Thyroid gland (tissue), 4 donors: Measurements from ENCODE around the gene TBC1D24. TPM values are rescaled to one million over a fixed set of nuclear protein-coding genes. Genes with fewer than 3 reads are reported as not detected.

Source experiments
- DNase-seq, 2 donors: peaks; one replicate each; pipeline ENCODE4 v3.0.0-alpha.2; 2019
- H3K27ac ChIP-seq, 3 donors: fragments of 200-600 bp; sonication (generic); 1 replicate in 2 of 3; 2 replicates in 1 of 3; pipeline ENCODE4 v1.5.1; 2016 to 2019; ENCODE audit warnings: mild to moderate bottlenecking in 1 of 3, moderate library complexity in 1 of 3
- H3K27me3 ChIP-seq: fragments of 200-600 bp; sonication (generic); one replicate; pipeline ENCODE4 v1.5.1; 2019
- H3K36me3 ChIP-seq, 2 donors: fragments of 200-600 bp; sonication (generic); one replicate each; pipeline ENCODE4 v1.5.1; 2016 to 2019
- H3K4me1 ChIP-seq, 2 donors: fragments of 200-600 bp; sonication (generic); one replicate each; pipeline ENCODE4 v1.5.1; 2017 to 2019
- H3K4me3 ChIP-seq, 3 donors: fragments of 200-600 bp; sonication (generic); replicated peaks in 1 of 3; 1 replicate in 2 of 3; 2 replicates in 1 of 3; pipeline ENCODE4 v1.5.1; 2016; ENCODE audit warnings: mild to moderate bottlenecking in 1 of 3
- H3K9me3 ChIP-seq: fragments of 200-600 bp; sonication (generic); one replicate; pipeline ENCODE4 v1.5.1; 2017
- CTCF ChIP-seq, 6 experiments: fragments of 200-600 bp in 3 of 6; fragments of 450-650 bp in 3 of 6; sonication (generic) in 3 of 6; IDR thresholded peaks; one replicate each; pipeline ENCODE4 v1.5.1; 2016 to 2019; ENCODE audit warnings: antibody characterized with exemption in 6 of 6, mild to moderate bottlenecking in 2 of 6, inconsistent platforms in 1 of 6, moderate library complexity in 1 of 6
- POLR2A ChIP-seq, 2 donors: fragments of 450-650 bp; IDR thresholded peaks; one replicate each; pipeline ENCODE4 v1.6.1; 2017; ENCODE audit warnings: antibody characterized with exemption in 2 of 2, mild to moderate bottlenecking in 2 of 2, moderate library complexity in 1 of 2
- WGBS, 2 donors: methylation state at CpG; one replicate each; pipeline ENCODE4 v1.1.5; 2017; 5-methylcytosine and 5-hydroxymethylcytosine counted together
- intact Hi-C: fragments of 100-400 bp; cut with DNase I; formaldehyde crosslinking; loops from one replicate; pipeline ENCODE4 v1.15.1; 2023
- total RNA-seq, 4 donors: library from RNA; depleted of rRNA; stranded (reverse); fragments of >200 nt; gene quantifications; one replicate each; pipeline ENCODE4 v1.2.3, GENCODE V29; 2016

TBC1D24 gene
- total RNA-seq, 4 donors from 2014 or later: 15.9 to 32.3 (median 21.8) TPM

DNA sequence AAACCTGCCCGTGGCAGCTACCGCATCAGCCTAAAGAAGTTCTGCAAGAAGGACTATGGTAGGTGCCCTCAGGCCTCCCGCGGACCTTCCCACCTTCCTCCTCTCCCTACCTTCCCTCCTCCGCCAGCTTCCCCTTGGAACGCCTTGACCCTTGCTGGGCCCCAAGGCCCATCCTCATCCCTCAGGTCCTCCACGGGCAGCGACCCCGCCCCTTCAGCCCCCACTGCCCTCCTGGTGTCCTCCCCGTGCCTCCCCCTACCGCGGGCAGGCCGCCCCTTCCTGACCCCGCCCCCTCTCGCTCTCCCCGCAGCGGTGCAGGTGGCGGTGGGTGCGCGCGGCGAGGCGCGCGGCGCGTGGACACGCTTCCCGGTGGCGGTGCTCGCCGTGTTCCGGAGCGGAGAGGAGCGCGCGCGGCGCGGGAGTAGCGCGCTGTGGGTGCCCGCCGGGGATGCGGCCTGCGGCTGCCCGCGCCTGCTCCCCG lies 1.4 kb upstream of the TBC1D24 start:
- Histone ChIP-seq H3K27ac (no peak overlapping the region), H3K4me3 (no peak overlapping the region), H3K36me3 (no peaks in the 10 kb centered on the region), H3K4me1 (peaks cover 29 to 62% of the 10 kb centered on the region in 2 donors), H3K9me3 (no peaks in the 10 kb centered on the region), H3K27me3 (no peaks in the 10 kb centered on the region)
- TF ChIP-seq CTCF (IDR thresholded peaks at IDR 0.05) (no peak), POLR2A (IDR thresholded peaks at IDR 0.05) (no peak)
- intact Hi-C loops: no loop called here
- no peak for DNase-seq
- 16% methylated on average over 15 to 17 of the region's 49 CpGs for WGBS, 2 donors

- H3K27me3 ChIP-seq: no peaks in the 10 kb centered on the region
- peak; percentile 54 to 56 for DNase-seq
- no peaks in the 10 kb centered on the region for H3K9me3 ChIP-seq
- H3K27ac ChIP-seq: peak overlapping the region; percentile 78 to 95 (median 86)
- 0 to 1% methylated on average over 16 to 18 of the region's 100 CpGs for WGBS, 2 donors
- H3K36me3 ChIP-seq: no peaks in the 10 kb centered on the region
- peak in 4 of 6 experiments; percentile 4 to 63 (median 36) for TF ChIP-seq CTCF (IDR thresholded peaks at IDR 0.05)
- TF ChIP-seq POLR2A (IDR thresholded peaks at IDR 0.05): peak in 1 of 2 donors; percentile 17
- peak overlapping the region; percentile 27 to 81 (median 75) for H3K4me3 ChIP-seq
- peaks cover 22 to 54% of the 10 kb centered on the region in 2 donors for H3K4me1 ChIP-seq
- intact Hi-C loops: no loop called here
Observed at GRCh38 chr16:2473999-2474876, 689 bp upstream of the TBC1D24 start.

GRCh38 chr16:2475413-2476344 lies 752 bp downstream of the TBC1D24 start:
- Histone ChIP-seq H3K4me1 (peaks cover 20 to 53% of the 10 kb centered on the region in 2 donors), H3K27ac (peak overlapping the region in 1 of 3 donors; percentile 58), H3K9me3 (no peaks in the 10 kb centered on the region), H3K36me3 (no peaks in the 10 kb centered on the region), H3K4me3 (peak overlapping the region; percentile 43 to 81 (median 75)), H3K27me3 (no peaks in the 10 kb centered on the region)
- TF ChIP-seq CTCF (IDR thresholded peaks at IDR 0.05) (no peak), POLR2A (IDR thresholded peaks at IDR 0.05) (no peak)
- peak; percentile 63 to 66 for DNase-seq
- WGBS, 2 donors: 21 to 37% methylated on average over 14 to 15 of the region's 55 CpGs
- intact Hi-C loops: no loop called here

DNA sequence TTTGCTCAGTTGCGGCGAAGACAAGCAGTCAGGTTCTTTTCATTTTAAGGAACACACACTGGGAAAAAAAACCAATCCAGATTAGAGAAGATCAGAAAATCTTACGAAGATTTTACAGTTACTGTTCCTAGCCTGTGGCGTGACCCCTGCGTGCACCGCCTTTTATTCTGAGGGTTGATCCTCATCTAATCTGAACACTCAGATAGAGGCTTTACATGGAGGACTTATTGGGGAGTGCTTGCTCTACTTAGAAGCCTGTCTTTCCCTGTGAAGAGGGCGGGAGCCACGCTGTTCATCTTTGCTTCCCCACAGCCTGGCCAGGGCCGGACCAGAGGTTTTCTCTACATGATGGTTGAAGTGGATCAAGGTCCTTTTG lies 1.4 kb downstream of the TBC1D24 start:
- intact Hi-C loops: no loop called here
- 95 to 96% methylated on average over 9 of the region's 9 CpGs for WGBS, 2 donors
- TF ChIP-seq POLR2A (IDR thresholded peaks at IDR 0.05) (no peak), CTCF (IDR thresholded peaks at IDR 0.05) (no peak)
- Histone ChIP-seq H3K27me3 (no peaks in the 10 kb centered on the region), H3K4me3 (peak overlapping the region in 1 of 3 donors; percentile 81), H3K4me1 (peaks cover 27 to 53% of the 10 kb centered on the region in 2 donors), H3K27ac (peak overlapping the region in 1 of 3 donors; percentile 58), H3K9me3 (no peaks in the 10 kb centered on the region), H3K36me3 (no peaks in the 10 kb centered on the region)
- DNase-seq: no peak
